Effector memory CD4-positive, alpha-beta T cell (primary cell): Measurements from ENCODE around the gene NMS.

Experiments
- DNase-seq, 3 donors: peaks; one replicate each; pipeline ENCODE4 v3.0.0-alpha.2; 2020
- H3K27ac ChIP-seq: 2 replicates; pipeline ENCODE4 v1.7.0; 2013; ENCODE audit warnings: mild to moderate bottlenecking, low read length, moderate library complexity; ENCODE audit not compliant: insufficient read depth, poor library complexity, severe bottlenecking
- H3K27me3 ChIP-seq: replicated peaks from 2 replicates; pipeline ENCODE4 v1.7.0; 2013; ENCODE audit warnings: mild to moderate bottlenecking, low read length; ENCODE audit not compliant: insufficient read depth, control insufficient read depth, poor library complexity, severe bottlenecking
- H3K36me3 ChIP-seq: 2 replicates; pipeline ENCODE4 v1.7.0; 2013; ENCODE audit warnings: mild to moderate bottlenecking, low read length, moderate library complexity; ENCODE audit not compliant: control insufficient read depth, insufficient read depth
- H3K4me1 ChIP-seq: 2 replicates; pipeline ENCODE4 v1.7.0; 2013; ENCODE audit warnings: low read length, mild to moderate bottlenecking; ENCODE audit not compliant: control insufficient read depth, insufficient read depth, poor library complexity, severe bottlenecking
- H3K4me3 ChIP-seq: 2 replicates; pipeline ENCODE4 v1.7.0; 2013; ENCODE audit warnings: low read length, low read depth, mild to moderate bottlenecking; ENCODE audit not compliant: insufficient read depth, poor library complexity, severe bottlenecking
- H3K9me3 ChIP-seq: 2 replicates; pipeline ENCODE4 v1.7.0; 2013; ENCODE audit warnings: mild to moderate bottlenecking, low read length, moderate library complexity; ENCODE audit not compliant: control insufficient read depth

NMS gene

DNA sequence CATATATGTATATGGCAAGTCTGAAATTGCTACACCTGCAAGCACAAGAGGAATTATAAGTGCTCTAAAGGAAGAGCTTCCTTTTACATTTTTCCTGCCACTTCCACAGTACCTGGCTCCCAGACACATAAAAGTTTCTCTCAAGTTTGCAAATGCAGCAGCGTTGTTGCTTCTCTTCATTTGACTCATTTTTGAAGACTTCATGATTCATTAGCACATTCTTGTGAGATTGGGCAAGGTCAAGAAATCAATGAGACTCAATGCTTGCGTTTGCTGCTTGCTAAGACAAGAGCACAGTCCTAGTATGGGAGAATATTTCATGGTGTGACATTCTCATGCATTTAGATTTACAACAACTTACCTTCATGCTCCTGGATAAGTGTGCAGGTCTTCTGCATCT lies 49.9 kb downstream of the NMS start:
- no peaks in the 10 kb centered on the region for H3K27me3 ChIP-seq
- no peaks in the 10 kb centered on the region for H3K9me3 ChIP-seq
- no peak overlapping the region for H3K4me3 ChIP-seq
- no peak overlapping the region for H3K27ac ChIP-seq
- no peaks in the 10 kb centered on the region for H3K4me1 ChIP-seq
- H3K36me3 ChIP-seq, result no peaks in the 10 kb centered on the region
- no peak for DNase-seq

DNA sequence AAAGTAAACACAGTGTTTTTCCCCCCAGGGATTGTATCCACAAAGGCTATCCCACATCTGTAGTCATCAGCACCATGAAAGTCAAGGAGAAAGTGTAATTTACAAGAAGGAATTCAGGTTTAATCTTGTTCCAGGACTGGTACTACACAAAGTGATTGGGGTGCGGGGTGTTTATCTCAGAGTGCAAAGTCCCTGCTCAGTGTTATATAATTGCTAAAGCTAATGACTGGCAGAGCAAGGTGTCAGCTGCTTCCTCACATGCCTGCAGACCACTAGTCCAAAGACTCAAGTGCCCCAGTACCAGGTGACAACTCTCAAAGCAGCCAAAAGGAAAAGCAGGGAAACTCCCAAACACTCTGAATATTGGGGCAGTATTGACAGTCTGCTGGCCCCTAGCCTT lies 52.1 kb downstream of the NMS start:
- H3K4me3 ChIP-seq, result no peak overlapping the region
- H3K36me3 ChIP-seq, result no peaks in the 10 kb centered on the region
- no peak overlapping the region for H3K27ac ChIP-seq
- no peaks in the 10 kb centered on the region for H3K27me3 ChIP-seq
- DNase-seq, result no peak
- no peaks in the 10 kb centered on the region for H3K9me3 ChIP-seq
- no peaks in the 10 kb centered on the region for H3K4me1 ChIP-seq

DNA sequence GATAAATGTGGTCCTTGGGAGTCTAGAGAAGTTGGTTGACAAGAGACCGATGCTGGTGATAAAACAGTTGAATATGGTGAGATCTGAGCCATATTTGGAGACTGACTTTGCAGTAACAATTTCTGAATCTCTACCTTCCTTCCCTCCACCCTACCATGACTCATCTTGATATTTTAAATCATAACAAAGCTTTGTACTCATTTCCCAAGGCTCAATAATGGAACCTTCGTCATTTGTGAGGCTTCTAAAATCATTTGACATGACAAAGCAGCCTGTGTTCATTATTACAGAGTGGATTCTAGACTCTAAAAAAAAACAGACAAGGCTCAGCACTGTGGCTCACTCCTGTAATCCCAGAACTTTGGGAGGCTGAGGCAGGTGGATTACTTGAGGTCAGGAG lies 54.0 kb downstream of the NMS start:
- Histone ChIP-seq H3K9me3 (no peaks in the 10 kb centered on the region), H3K4me1 (no peaks in the 10 kb centered on the region)
- DNase-seq, result no peak

DNA sequence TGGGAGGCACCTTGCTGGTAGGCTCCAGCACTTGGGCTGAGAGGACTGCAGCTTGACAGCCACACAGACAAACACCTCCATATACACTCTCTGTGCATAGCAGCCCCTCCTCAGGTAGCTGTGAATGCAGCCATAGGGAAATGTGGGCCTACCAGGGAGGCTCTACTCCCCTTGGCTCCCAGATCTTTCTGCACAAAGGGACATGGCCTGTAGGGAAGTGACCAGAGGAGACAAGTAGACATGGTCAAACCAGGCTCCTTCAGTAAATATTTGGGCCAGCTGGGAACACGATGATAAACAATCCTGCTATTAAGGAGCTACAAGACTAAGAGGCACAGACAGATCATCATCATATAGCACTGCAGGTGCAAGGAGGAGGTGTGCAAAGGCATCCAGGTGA lies 56.6 kb downstream of the NMS start:
- no peak for DNase-seq
- Histone ChIP-seq H3K27ac (no peak overlapping the region), H3K9me3 (no peaks in the 10 kb centered on the region), H3K4me1 (no peaks in the 10 kb centered on the region), H3K36me3 (no peaks in the 10 kb centered on the region), H3K27me3 (no peaks in the 10 kb centered on the region), H3K4me3 (no peak overlapping the region)

More for the DNA sequence above, 54.0 kb downstream of the NMS start:
- Histone ChIP-seq H3K27me3 (no peaks in the 10 kb centered on the region), H3K27ac (no peak overlapping the region), H3K36me3 (no peaks in the 10 kb centered on the region), H3K4me3 (no peak overlapping the region)

DNA sequence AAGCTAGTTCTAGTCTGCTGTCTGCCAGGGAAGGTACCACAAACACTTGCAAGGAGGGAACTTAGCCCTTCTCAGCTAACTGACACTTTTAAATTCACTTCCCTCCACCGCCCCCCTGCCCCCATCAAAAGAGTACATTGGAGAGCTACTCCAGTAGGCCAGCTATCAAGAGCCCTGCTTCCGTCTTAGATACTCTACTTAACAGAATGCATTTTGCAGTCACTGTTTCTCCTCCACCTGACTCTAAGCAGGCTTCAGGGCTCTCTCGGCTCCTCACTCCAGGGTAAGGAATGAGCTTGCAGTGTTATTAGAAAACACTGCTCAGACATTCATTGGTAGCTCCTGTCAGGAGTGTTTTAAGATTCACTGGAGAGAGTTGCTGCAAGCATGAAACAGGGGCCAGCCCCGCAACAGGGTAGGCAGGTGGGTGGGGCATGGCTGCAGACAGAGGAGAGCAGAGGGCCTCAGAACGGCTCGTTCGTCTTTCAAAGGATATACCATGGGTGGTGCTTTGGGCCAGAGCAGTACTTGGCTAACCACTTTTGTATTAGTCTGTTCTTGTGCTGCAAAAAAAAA lies 57.2 kb downstream of the NMS start:
- Histone ChIP-seq H3K4me3 (no peak overlapping the region), H3K27me3 (no peaks in the 10 kb centered on the region), H3K9me3 (no peaks in the 10 kb centered on the region), H3K4me1 (no peaks in the 10 kb centered on the region), H3K27ac (no peak overlapping the region), H3K36me3 (no peaks in the 10 kb centered on the region)
- no peak for DNase-seq

DNA sequence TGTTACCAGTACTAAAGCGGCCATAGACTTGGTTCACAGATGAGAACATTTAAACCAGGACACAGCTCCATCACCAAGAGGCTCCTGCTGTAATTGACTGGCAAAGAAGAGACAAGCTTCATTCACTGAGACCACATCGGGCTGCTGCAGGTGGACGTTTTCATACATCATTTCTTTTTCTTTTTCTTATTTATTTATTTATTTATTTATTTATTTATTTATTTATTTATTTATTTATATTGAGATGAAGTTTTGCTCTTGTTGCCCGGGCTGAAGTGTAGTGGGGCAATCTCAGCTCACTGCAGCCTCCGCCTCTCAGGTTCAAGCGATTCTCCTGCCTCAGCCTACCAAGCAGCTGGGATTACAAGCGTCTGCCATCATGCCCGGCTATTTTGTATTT lies 58.9 kb downstream of the NMS start:
- Histone ChIP-seq H3K4me1 (no peaks in the 10 kb centered on the region), H3K27me3 (no peaks in the 10 kb centered on the region), H3K9me3 (no peaks in the 10 kb centered on the region), H3K4me3 (no peak overlapping the region), H3K36me3 (no peaks in the 10 kb centered on the region), H3K27ac (no peak overlapping the region)
- no peak for DNase-seq

DNA sequence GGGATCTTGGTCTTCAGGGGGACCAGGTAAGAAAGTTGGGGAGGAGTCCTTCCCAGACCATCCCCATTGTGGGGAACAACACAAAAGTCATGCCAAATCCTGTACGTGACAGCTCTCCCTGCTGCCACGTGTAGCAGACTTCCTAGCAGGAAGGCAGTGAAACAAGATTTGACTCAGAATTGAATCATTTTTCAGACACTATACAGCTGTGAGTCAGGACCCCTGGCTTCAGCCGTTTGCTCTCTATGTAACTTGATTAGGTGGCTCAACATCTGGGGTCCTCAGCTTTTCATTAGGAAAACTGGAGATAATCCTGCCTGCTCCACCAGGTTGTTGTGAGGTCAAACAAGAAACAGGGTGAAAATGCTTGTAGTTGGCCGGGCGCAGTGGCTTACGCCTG lies 59.6 kb downstream of the NMS start:
- DNase-seq, result no peak
- Histone ChIP-seq H3K27ac (no peak overlapping the region), H3K9me3 (no peaks in the 10 kb centered on the region)

More for the DNA sequence above, 59.6 kb downstream of the NMS start:
- Histone ChIP-seq H3K4me3 (no peak overlapping the region), H3K4me1 (no peaks in the 10 kb centered on the region), H3K27me3 (no peaks in the 10 kb centered on the region), H3K36me3 (no peaks in the 10 kb centered on the region)
